ENCODE measurements around the gene CPLX1.
"Not testable (repeated sequence)": the region's sequence is repeated elsewhere in the genome, so short reads cannot be mapped to it uniquely, and the experiment has no call there.

CPLX1 gene

DNA sequence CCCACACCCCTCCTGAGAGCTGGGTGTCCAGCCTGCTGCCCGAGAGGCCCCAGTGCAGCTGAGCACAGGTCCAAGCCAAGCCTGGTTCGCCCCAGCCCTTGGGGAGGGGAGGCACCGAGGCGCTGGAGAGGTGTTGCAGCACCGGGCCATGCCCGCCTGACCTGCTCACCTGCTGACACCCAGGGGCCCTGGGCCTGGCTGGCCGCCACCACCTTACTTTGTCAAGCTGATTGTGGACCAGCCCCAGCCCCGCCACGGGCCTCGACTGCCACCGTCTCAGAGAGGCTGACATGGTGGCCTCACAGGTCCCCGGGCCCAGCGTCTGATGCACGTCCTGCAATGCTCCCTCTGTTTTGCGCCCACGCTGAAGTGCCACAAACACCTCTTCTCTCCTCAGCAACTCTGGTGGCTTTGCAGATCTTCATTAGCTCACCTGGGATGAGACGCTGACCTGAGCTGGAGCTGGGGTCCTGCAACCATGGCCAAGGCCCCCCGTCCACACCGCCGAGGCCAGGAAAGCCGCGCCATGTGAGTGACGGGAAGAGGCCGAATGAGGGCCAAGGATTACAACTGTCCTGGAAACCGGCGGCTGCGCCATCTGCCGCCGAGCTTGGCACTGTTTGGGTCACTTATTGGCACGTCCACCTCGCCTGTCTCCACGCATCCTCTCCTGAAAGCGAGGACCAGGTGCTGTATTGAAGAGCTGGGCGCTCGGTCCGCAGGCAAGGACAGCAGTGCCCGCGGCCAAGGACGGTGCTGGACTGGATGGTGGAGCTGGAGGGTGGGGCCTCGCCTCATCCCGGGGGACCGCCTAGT is 7.6 kb downstream of the CPLX1 start:
- DNase-seq: no peak

DNA sequence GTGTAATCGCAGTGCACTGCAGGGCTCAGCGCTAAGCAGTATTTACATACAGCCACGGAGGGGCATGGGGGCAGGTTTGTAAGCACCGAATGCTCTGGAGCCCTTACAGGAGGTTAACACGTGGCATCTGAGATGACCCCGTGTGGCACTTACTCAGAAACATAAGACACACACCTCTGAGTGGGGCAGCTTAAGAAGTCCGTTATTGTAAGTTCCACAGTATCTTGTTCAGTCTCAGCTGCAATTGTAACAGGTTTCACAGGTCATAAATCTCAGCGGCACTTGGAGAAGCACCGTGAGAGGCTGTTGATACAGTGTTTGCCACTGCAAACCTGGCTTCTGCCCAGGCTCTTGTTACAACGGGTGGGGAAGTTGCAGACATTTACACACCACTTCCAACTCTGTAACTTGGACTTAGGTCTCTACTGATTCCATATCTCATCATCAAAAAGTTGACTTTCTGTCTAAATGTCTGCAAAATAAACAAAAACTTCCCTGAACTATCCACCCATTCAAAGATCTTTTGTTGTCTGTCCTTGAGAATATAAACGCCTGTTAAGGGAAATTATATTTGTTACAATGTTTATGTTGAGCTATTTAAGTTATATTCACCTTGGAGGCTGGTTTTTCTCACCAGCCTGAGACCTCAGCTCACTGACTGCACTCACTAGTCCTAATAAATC is 10.3 kb downstream of the CPLX1 start:
- no peak for DNase-seq

DNA sequence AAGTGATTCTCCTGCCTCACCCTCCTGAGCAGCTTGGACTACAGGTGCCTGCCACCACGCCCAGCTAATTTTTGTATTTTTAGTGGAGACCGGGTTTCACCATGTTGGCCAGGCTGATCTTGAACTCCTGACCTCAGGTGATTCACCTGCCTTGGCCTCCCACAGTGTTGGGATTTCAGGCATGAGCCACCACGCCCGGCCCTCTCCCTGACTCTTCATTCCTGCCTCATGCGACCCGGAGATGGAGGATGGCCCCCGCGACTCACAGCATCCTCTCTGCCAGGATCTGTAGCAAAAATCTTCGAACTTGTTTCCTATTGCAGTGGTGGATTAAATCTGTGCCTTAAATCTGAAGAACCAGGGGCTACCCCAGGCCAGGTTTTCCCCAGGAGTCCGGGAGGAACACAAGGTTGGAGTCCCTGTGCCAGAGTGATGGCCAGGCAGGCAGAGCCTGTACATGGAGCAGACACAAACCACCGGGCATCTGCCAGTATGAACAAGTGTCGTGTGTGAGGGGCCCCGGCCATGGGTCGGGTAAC is 11.5 kb downstream of the CPLX1 start:
- DNase-seq: no peak

DNA sequence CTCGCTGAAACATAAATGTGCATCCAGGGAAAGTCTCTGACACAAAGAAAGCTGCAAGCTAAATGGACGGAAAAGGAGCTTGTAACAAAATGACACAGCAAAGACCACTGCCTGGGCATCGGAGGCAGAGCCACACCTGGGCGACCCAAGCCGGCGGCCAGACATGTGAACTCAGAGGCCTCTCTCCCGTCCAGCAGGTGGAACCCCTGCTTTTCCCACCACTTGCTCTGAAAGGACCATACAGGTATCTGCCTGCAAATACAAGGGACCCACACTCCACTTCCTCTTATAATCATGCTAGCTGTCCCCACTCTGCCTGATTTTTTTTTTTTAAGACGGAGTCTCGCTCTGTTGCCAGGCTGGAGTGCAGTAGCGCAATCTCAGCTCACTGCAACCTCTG is 12.0 kb downstream of the CPLX1 start:
- no peak for DNase-seq

DNA sequence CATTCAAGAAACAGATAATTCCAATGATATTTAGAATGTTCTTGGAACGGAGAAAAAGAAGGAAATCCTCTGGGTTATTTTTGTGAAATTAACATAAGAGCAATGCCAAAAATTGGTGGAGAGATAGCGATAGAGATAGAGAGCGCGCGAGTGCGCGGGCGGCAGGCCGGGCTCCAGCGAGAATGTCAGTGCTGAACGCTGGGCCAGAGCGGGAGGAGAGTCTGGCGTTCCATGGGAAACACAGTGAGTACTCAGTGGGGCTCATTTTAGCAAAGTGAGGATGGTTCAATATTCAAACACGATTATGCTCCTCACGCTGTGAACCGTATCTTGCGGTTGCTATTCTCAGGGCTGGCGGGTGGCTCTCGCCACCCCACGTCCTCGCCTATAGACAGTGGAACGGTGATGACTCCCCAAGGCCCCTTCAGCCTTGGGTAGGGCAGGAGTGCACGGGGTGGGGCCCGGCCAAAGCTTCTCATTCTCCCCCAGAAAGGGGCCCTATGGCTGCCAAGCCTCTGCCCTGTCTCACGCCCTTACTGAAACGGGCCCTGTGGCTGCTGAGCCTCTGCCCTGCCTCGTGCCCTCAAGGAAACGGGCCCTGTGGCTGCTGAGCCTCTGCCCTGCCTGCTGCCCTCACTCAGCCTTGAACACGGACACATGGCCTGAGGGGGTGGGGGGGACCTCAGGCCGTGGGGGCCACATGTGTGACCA is 16.9 kb downstream of the CPLX1 start:
- no peak for DNase-seq

DNA sequence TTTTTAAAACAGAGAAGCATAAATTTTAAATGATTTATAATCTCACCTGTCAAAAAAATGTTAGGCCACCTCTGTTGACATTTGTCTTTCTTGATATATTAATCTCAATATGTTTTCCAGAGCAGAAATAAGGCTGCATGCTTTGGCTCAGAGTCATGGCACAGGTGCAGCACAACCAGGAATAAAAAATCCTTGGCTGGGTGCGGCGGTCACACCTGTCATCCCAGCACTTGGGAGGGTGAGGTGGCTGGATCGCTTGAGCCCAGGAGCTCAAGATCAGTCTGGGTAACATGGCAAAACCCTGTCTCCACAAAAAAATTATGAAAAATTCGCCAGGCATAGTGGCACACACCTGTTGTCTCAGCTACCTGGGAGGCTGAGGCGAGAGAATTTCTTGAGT is 18.1 kb downstream of the CPLX1 start:
- DNase-seq: no peak

DNA sequence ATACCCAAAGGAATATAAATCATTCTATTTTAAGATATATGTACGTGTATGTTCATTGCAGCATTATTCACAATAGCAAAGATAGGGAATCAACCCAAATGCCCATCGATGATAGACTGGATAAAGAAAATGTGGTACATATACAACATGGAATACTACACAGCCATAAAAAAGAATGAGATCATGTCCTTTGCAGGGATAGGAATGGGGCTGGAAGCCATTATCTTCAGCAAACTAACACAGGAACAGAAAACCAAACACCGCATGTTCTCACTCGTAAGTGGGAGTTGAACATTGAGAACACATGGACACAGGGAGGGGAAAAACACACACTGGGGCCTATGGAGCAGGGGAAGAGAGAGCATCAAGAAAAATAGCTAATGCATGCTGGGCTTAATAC is 18.9 kb downstream of the CPLX1 start:
- DNase-seq: not testable (repeated sequence)

DNA sequence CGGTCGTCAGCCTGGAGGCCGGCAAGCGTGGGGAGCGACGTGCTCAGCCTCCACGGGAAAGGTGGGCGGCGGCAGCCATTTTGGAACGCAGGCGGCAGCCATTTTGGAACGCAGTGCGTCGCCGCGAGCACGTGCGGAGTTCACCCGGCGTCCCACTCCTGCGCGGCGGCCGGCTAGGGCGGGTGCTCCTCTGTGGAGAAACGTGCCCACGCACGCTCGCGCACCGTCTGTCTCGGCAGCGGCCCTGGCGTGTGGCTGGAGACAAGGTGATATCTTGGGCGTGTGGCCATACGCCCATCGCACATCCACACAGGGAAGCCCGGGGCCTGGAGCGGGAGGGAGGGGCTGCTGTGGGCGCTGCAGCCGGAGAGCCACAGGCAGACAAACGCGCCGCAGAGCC is 21.1 kb downstream of the CPLX1 start:
- no peak for DNase-seq

DNA sequence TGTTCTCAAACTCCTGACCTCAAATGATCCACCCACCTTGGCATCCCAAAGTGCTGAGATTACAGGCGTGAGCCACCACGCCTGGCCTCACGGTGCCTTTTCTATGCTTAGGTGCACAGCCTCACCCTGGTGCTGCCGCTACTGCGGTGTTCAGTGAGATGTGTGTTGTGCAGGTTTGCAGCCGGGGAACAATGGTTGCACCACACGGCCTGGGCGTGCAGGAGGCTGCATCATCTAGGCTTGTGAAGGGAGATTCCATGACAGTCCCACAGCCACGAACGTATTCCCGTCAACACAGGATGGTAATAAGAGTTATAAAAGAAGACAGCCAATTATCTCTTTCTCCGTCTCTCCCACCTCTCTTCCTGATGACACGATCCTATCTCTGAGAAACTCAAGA is 22.0 kb downstream of the CPLX1 start:
- DNase-seq: no peak

DNA sequence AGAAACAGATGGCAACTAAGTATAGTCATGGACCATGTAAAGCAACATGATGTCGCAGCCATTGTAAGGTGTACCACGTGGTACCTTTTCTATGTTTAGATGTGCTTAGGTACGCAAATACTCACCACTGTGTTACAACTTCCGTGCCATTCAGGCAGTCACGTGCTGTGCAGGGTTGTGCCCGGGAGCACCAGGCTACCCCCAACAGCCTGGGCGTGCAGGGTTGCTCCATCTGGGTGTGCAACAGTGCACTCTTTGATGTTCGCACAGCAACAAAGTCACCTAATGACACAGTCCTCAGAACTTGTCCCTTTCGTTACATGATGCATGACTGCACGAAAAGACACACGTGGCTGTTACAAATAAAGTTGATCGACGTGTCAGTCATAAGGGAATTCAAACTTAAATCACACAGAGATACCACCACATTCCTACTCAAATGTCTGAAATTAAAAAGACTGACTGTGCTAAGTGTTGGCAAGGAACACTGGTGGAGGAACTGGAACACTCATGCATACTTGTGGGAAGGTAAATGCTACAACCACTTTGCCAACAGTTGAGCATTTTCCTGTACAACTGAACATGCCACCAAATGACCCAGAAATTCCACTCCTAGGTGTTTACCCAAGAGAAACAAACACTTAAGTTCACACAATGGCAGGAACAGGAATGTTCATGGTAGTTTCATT is 24.3 kb downstream of the CPLX1 start:
- DNase-seq: no peak

DNA sequence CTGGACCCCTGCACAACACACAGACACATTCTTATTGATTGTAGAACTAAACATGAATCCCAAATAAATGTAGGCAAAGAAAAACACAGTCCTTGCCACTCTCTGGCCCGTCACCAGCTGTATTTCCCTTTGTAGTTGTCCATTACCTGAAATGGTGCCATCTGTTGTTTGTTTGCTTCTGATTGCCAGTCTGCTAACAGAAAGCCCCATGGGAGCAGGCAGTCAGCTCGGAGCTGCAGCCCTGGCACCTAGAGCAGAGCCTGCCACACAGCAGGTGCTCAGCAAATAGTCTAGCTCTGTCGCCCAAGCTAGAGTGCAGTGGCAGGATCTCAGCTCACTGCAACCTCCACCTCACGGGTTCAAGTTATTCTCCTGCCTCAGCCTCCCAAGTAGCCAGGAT is 28.9 kb downstream of the CPLX1 start:
- no peak for DNase-seq

DNA sequence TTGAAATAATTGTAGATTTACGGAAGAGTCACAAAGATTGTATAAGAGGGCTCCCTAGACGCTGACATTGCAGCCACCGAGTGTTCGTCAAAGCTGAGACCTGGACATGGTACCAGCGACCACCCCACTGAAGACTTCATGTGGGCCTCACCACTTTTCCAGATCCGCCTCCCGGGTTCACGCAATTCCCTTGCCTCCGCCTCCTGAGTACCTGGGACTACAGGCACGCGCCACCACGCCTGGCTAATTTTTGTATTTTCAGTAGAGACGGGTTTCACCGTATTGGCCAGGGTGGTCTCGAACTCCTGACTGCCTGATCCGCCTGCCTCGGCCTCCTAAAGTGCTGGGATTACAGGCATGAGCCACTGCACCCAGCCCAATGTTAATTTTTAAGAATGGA is 29.7 kb downstream of the CPLX1 start:
- no peak for DNase-seq

DNA sequence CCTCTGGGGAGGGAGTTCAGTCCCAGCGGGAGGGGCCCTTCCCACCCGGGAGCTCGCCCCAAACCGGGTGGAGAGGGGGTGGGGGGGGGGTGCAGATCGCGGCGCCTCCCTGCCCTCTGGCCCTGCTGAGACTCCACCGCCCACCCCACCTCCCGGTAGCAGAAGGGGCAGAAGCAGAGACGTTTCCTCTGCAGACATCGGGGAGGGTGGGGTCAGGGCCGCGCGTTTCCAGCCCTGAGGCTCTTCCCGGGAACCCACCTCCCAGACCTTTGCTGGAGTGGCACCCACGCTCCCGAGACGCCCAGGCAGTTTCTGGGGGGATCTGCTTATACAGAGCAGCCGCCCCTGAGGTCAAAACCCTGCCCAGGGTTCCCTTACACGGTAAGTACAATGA is 30.2 kb downstream of the CPLX1 start:
- no peak for DNase-seq

DNA sequence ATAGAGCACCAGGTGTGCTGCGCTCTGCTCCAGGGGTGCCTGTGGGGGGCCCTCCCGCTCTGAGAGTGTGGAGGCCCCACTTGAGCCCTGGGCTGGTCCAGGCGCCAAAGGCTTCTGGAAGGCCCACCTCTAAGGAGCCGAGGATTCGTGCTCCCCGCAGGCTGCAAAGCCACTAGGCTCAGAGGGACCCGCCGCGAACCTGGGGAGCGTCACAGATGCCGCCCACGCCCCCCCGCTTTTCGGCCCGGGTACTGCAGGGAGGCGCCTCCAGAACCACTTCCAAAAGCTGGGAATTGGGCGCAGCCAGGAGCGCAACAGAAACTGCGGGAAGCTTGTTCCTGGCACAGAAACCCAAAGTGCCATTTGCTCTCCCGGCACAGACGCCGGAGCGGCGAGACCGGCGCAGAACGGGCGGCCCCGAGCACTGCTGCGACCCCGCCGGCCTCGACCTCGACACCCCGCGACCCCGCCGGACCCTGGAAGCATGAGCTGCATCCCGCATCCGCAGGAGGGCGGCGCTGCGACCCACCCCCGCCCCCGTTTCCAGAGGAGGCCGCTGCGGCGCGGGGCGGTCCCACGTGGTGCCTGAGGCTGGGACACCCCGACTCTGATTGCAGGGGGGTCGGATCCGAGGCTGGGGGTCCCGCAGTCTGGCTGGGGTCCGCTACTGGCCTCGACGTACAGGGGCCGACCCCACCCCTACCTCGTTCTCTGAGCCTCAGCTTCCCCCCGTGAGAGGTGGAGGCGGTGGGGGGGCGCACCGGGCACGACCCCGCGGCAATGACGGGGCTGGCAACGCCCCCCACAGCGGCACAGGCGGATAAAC is 30.8 kb downstream of the CPLX1 start:
- no peak for DNase-seq

DNA sequence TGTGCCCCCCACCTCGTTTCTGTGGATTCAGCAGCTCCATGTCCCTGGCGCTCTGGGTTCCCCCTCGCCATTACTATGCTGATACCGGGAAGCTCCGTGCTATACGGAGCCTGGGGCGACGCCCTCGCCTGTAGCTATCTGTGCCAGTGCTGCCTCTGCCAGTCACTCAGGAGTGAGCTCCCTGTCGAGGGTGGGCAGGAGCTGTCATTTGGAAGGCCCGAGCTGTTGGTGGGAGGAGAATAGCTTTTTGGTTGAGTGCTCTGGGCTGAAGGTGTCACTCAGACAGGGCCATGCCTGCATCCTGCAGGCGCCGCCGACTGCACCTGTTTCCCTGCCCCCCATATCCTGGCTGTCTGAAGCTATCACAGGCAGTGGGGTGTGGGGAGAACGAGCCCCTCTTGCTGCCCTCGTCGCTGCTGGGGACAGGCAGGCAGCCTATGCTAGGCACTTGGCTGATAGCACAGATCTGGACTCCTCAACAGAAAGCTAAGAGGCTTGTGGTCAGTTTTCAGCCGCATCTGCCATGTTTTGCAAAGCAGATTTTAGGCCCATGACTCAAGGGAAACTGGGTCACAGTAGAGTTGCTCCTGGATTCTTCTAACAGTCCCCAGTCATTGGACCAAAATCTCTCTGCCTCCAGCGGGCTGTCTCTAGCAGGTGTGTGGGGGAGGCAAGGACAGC is 31.8 kb downstream of the CPLX1 start:
- DNase-seq: no peak

DNA sequence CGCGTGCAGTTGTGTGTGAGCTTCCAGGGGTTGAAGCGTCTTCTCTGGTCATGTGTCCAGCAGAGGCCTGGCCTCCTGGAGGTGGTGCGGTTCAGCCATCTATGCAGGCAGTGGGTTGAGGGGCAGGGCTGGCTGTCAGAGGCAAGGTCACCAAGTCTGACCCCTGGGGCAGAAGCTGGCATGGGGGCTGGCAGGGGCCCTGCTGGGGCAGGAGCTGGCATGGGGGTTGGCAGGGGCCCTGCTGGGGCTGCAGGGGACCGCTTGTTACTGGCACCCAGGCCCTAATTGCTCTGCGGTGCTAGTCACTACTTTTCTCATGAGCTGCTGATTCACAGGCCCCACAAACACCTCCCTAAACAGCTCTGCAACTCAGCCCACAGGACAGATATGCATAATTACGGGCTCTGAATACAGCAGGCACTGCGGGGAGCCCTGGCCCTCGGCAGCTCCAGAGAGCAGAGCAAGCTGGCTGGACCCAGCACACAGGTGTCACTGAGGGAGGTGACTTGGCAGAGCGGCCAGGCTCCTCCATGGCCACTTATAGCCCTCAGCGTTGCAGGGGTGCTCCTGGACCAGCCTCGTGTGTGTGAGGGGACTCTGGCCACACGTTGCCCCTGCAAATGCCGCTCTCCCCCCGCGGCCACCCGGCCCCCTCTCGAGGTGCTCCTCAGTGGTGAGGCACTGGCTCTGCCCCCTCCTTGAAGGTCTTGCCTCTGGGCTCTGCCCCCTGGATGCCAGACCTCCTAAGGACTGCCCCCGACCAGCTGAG is 32.7 kb downstream of the CPLX1 start:
- DNase-seq: no peak

DNA sequence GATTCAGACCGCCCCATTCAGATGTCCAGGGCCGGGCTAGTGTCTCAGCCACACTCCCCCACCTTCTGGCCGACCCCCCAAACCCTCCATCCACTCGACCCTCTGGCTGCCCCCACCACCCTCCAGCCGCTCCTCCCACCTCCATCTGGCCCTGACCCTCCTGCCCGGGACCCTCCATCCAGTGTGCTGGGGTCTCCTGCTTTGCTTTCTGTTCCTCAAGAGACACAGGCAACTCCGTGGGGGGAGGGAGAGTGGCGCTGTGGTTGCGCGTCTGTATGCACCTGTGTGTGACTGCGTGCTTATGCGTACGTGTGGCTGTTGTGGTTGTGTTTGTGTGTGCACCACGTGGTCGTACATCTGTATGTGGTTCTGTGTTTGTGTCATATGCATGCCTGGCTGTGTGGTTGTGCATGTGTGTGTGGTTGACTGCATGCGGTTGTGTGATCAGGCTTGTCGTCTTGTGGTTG is 33.3 kb downstream of the CPLX1 start:
- no peak for DNase-seq

DNA sequence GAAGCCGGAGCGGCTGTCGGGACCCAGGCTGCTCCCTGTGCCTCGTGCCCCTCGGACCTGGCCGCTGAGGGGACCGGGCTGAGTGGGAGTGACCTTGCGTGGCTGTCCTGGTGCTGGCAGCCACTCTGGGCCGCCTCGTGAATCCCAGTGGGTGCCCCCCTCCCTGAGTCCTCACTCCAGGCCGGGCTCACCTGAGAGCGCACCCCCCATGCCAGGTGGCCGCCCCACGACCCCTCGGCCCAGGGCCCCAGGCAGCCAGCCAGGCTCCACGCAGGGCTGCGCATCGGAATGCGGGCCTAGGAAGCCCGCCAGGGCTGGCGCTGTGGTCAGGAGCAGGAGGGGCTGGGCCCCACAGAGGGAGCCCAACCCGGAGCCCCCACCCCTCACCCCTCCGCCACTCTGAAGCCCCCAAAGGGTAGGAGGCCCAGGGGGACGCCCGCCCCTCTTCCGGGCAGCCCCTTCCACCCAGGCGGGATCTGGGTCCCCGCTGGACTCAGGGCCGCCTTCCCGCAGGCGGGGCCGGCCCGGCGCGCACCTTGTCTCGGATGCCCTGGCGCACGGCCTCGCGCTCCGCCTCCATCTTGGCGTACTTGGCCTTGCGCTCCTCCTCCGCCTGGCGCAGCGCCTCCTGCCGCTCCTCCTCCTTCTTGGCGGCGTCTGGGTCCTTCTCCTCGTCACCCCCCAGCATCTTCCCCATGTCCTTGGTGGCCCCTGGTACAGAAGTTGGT is 33.9 kb downstream of the CPLX1 start:
- no peak for DNase-seq

DNA sequence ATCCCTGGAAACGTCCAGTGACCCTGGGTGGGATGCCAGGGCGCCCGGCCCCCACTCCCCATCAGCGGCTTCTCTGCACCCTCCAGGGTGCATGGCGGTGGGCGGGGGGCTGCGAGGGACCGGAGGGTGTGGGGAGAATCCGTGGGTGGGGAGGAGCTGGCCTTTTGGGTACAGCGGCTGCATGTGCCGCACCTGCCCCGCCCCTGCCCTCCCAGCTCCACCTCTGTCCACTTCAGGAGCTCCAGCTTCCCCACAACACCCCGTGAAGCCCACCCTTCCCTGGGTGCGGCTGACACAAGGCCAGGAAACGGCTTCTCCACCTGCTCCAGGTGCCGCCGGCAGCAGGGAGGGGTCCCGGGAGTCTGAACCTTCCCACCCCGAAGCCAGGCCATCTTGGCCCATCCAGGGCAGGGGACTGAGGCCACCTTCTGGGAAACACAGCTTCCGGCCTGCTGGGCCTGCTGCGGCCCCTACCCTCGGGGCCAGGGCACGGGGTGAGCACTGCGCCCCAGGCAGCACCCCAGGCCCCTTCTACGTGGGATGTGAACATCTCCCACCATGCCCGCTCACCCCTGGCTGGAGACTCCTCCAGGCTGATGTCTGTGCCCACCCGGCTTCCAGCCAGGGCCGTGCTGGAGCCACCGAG is 34.6 kb downstream of the CPLX1 start:
- no peak for DNase-seq

DNA sequence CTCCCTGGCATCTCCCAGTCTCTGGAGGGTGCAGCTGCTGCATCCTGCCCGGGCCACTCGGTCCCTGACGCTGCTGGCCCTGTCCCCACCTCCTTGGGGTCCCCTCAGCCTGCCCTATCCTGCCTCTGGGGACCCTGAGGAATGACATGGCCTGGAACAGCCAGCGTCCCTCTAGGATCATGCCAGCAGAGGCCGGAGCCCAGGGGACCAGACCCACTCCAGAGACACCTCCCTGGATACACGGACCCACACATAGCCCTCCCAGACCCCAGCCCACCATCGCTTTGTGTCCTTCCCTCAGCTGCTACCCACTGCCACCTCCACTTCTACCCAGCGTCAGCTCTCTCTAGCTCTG is 35.5 kb downstream of the CPLX1 start:
- no peak for DNase-seq
